ENCODE data around the gene ADSS1.

- TF ChIP-seq POLR2A (IDR thresholded peaks at IDR 0.05) (no peak), CTCF (IDR thresholded peaks at IDR 0.05) (no peak), EP300 (IDR thresholded peaks at IDR 0.05) (no peak), POLR2AphosphoS5 (IDR thresholded peaks at IDR 0.05) (no peak)
Measured at GRCh38 chr14:104794099-104794498, 70.1 kb downstream of the ADSS1 start.
